IMR-90 (cell line): ENCODE data around the gene FAM89A. TPM values are rescaled to one million over a fixed set of nuclear protein-coding genes. Genes with fewer than 3 reads are reported as not detected.

Experiments
- ATAC-seq: fragments of 200-7000 bp; cut with Tn5 transposase; 2 replicates; pipeline ENCODE4 v1.9.1; 2020; ENCODE audit warnings: low read depth, mild to moderate bottlenecking, moderate library complexity
- BruUV-seq: library from RNA; stranded (reverse); fragments of 400-500 nt; replicated peaks from 2 replicates; lab custom pipeline; 2021; lab: Mats Ljungman, UMichigan
- CTCF ChIA-PET: fragments of 300-600 bp; formaldehyde crosslinking; extraction: SDS; loops from one replicate; lab custom pipeline; 2021; ENCODE audit warnings: antibody characterized with exemption; lab: Yijun Ruan, JAX
- POLR2A ChIA-PET: fragments of 300-600 bp; sonication (Branson Sonifier 250); formaldehyde crosslinking; loops from one replicate; lab custom pipeline; 2022; ENCODE audit warnings: antibody characterized with exemption; ENCODE audit not compliant: unreplicated experiment; lab: Charles Lee
- DNase-seq: peaks from one replicate; pipeline ENCODE4 v3.0.0; 2013
- H2AFZ ChIP-seq: replicated peaks from 2 replicates; pipeline ENCODE3; 2013; ENCODE audit warnings: low read length, mild to moderate bottlenecking; ENCODE audit not compliant: poor library complexity
- H2AK5ac ChIP-seq: 2 replicates; pipeline ENCODE4 v1.6.1; 2013; ENCODE audit warnings: low read depth, low read length, inconsistent platforms
- H2AK9ac ChIP-seq: replicated peaks from 2 replicates; pipeline ENCODE3; 2013; ENCODE audit warnings: mild to moderate bottlenecking, low read depth, low read length, moderate library complexity; ENCODE audit not compliant: poor library complexity
- H2BK120ac ChIP-seq: 2 replicates; pipeline ENCODE4 v1.6.1; 2013; ENCODE audit warnings: low read depth, low read length, inconsistent platforms
- H2BK15ac ChIP-seq: 3 replicates; pipeline ENCODE4 v1.6.1; 2013; ENCODE audit warnings: low read depth, low read length, inconsistent platforms
- H2BK20ac ChIP-seq: 2 replicates; pipeline ENCODE4 v1.6.1; 2013; ENCODE audit warnings: low read depth, mild to moderate bottlenecking, inconsistent platforms, low read length, moderate library complexity
- H2BK5ac ChIP-seq: 2 replicates; pipeline ENCODE4 v1.6.1; 2013; ENCODE audit warnings: mild to moderate bottlenecking, low read depth, low read length, inconsistent platforms; ENCODE audit not compliant: poor library complexity, severe bottlenecking
- H3K14ac ChIP-seq: replicated peaks from 2 replicates; pipeline ENCODE4 v1.6.1; 2013; ENCODE audit warnings: low read depth, low read length, inconsistent platforms
- H3K18ac ChIP-seq: 2 replicates; pipeline ENCODE4 v1.6.1; 2013; ENCODE audit warnings: low read depth, low read length, control low read depth
- H3K23ac ChIP-seq: 2 replicates; pipeline ENCODE4 v1.6.1; 2013; ENCODE audit warnings: low read depth, low read length, inconsistent platforms
- H3K27ac ChIP-seq: 2 replicates; pipeline ENCODE4 v1.5.1; 2013; ENCODE audit warnings: mild to moderate bottlenecking, control low read depth, low read length; ENCODE audit not compliant: insufficient read depth
- H3K27me3 ChIP-seq: 2 replicates; pipeline ENCODE4 v1.6.1; 2013; ENCODE audit warnings: low read length; ENCODE audit not compliant: control insufficient read depth, insufficient read depth
- H3K36me3 ChIP-seq: 2 replicates; pipeline ENCODE4 v1.6.1; 2013; ENCODE audit warnings: low read length, mixed read lengths; ENCODE audit not compliant: control insufficient read depth, insufficient read depth
- H3K4ac ChIP-seq: 2 replicates; pipeline ENCODE4 v1.6.1; 2013; ENCODE audit warnings: low read depth, low read length, inconsistent platforms
- H3K4me1 ChIP-seq: 2 replicates; pipeline ENCODE4 v1.6.1; 2013; ENCODE audit warnings: low read length, mixed read lengths; ENCODE audit not compliant: control insufficient read depth, insufficient read depth
- H3K4me2 ChIP-seq: 2 replicates; pipeline ENCODE4 v1.6.1; 2013; ENCODE audit warnings: low read depth, mild to moderate bottlenecking, control low read depth, low read length, moderate library complexity
- H3K4me3 ChIP-seq: 2 replicates; pipeline ENCODE4 v1.5.1; 2013; ENCODE audit warnings: low read depth, mild to moderate bottlenecking, control low read depth, low read length, moderate library complexity; ENCODE audit not compliant: insufficient read depth
- H3K56ac ChIP-seq: 2 replicates; pipeline ENCODE4 v1.6.1; 2013; ENCODE audit warnings: low read length, inconsistent platforms; ENCODE audit not compliant: insufficient read depth; ENCODE audit errors: extremely low read depth
- H3K79me1 ChIP-seq, 2 experiments: 2 replicates each; pipeline ENCODE4 v1.6.1; 2013; ENCODE audit warnings: low read length in 2 of 2, inconsistent platforms in 1 of 2, low read depth in 1 of 2
- H3K9ac ChIP-seq: 2 replicates; pipeline ENCODE4 v1.6.1; 2013; ENCODE audit warnings: low read depth, low read length, control low read depth
- H3K9me1 ChIP-seq: 2 replicates; pipeline ENCODE4 v1.6.1; 2013; ENCODE audit warnings: low read length, inconsistent platforms; ENCODE audit not compliant: insufficient read depth
- H3K9me3 ChIP-seq: 2 replicates; pipeline ENCODE4 v1.6.1; 2013; ENCODE audit warnings: low read length; ENCODE audit not compliant: control insufficient read depth, insufficient read depth
- H4K20me1 ChIP-seq: 2 replicates; pipeline ENCODE4 v1.6.1; 2013; ENCODE audit warnings: low read length, inconsistent platforms; ENCODE audit not compliant: insufficient read depth
- H4K5ac ChIP-seq: 2 replicates; pipeline ENCODE4 v1.6.1; 2013; ENCODE audit warnings: mild to moderate bottlenecking, low read depth, low read length, control low read depth
- H4K8ac ChIP-seq, 2 experiments: 2 replicates each; pipeline ENCODE4 v1.6.1; 2013; ENCODE audit warnings: low read depth in 2 of 2, low read length in 2 of 2, control low read depth in 1 of 2, inconsistent platforms in 1 of 2
- H4K91ac ChIP-seq: 2 replicates; pipeline ENCODE4 v1.6.1; 2013; ENCODE audit warnings: low read depth, low read length, inconsistent platforms; ENCODE audit not compliant: insufficient read depth
- FOS ChIP-seq: fragments of 150-350 bp; IDR thresholded peaks from 2 replicates; pipeline ENCODE4 v1.6.1; 2016; ENCODE audit warnings: low read depth, low read length
- MXI1 ChIP-seq: IDR thresholded peaks from 2 replicates; pipeline ENCODE4 v1.6.1; 2012; ENCODE audit warnings: low read depth, mild to moderate bottlenecking, low read length, moderate library complexity, borderline replicate concordance
- POLR2A ChIP-seq: IDR thresholded peaks from 2 replicates; pipeline ENCODE4 v1.6.1; 2012; ENCODE audit warnings: mild to moderate bottlenecking, low read depth, low read length
- RCOR1 ChIP-seq: IDR thresholded peaks from 2 replicates; pipeline ENCODE4 v1.6.1; 2012; ENCODE audit warnings: mild to moderate bottlenecking, low read length, improper control_type of control experiment; ENCODE audit not compliant: insufficient replicate concordance
- RFX5 ChIP-seq: IDR thresholded peaks from 2 replicates; pipeline ENCODE4 v1.8.0; 2012; ENCODE audit warnings: low read depth, mild to moderate bottlenecking, low read length, moderate library complexity
- WGBS, 2 experiments: methylation state at CpG; one replicate each; pipeline versions ENCODE4 v1.1.5 to v1.1.7; 2013; ENCODE audit warnings: missing lambda C conversion rate in 2 of 2; ENCODE audit not compliant: insufficient read length in 1 of 2; ENCODE audit errors: extremely low coverage in 2 of 2; 5-methylcytosine and 5-hydroxymethylcytosine counted together
- dilution Hi-C: fragments of 300-500 bp; cut with HindIII; formaldehyde crosslinking; loops from one replicate; pipeline ENCODE4 v1.14.3; 2018; ENCODE audit warnings: low sequenced_read_pairs; ENCODE audit not compliant: unreplicated experiment
- in situ Hi-C: fragments of 300-500 bp; cut with MboI; formaldehyde crosslinking; loops from 3 replicates; pipeline ENCODE4 v1.14.3; 2019; ENCODE audit warnings: low sequenced_read_pairs, inconsistent platforms, mixed read lengths
- intact Hi-C: fragments of 100-400 bp; cut with micrococcal nuclease; formaldehyde crosslinking; loops from 2 replicates; pipeline ENCODE4 v1.10.0; 2022
- polyA plus RNA-seq, 3 experiments: library from polyadenylated mRNA; depleted of rRNA; stranded (reverse); fragments of >200 nt; gene quantifications; 2 replicates each; pipeline ENCODE4 v1.2.3, GENCODE V29; 2012; ENCODE audit warnings: low replicate concordance in 1 of 3
- total RNA-seq: library from RNA; depleted of rRNA; stranded (reverse); fragments of >200 nt; gene quantifications from 2 replicates; pipeline ENCODE4 v1.2.3, GENCODE V29; 2012
- TF ChIP-seq, protein P1 (sequence below): fragments of 150-350 bp; IDR thresholded peaks from 2 replicates; pipeline ENCODE4 v1.6.1; 2016; ENCODE audit warnings: low read depth, mild to moderate bottlenecking, low read length, moderate library complexity, borderline replicate concordance

Gene FAM89A
- total and polyA plus RNA-seq, 2 of the 4 experiments (the other 2 are of a cell fraction), result 6.8 to 8.1 TPM

GRCh38 chr1:230976825-230977747 is 63.0 kb downstream of the FAM89A start (continued):
- no peak for TF ChIP-seq RCOR1

- Histone ChIP-seq H2BK20ac (no peak overlapping the region), H3K4me3 (no peak overlapping the region), H2AFZ (no peak overlapping the region), H3K9me1 (peaks cover 2% of the 10 kb centered on the region; the same call in 1 of the 2 replicates), H3K36me3 (peaks cover 2% of the 10 kb centered on the region; the same call in 1 of the 2 replicates), H4K5ac (no peak overlapping the region), H4K20me1 (no peaks in the 10 kb centered on the region), H3K27me3 (no peaks in the 10 kb centered on the region), H3K18ac (no peak overlapping the region), H3K14ac (no peak overlapping the region), H3K79me1 (peaks cover 32 to 40% of the 10 kb centered on the region in 2 experiments), H3K4me1 (0 out of 2 replicates have a peak, but pooled peaks cover 2% of the 10 kb centered on the region), H3K4me2 (no peak overlapping the region), H3K9ac (no peak overlapping the region), H3K9me3 (no peaks in the 10 kb centered on the region), H2AK9ac (no peak overlapping the region), H3K23ac (peak overlapping the region; percentile 18; the same call in 1 of the 2 replicates), H2BK120ac (no peak overlapping the region), H2BK15ac (no peak overlapping the region), H2BK5ac (no peak overlapping the region), H3K27ac (no peak overlapping the region), H4K91ac (no peak overlapping the region), H3K4ac (no peak overlapping the region), H4K8ac (no peak overlapping the region), H3K56ac (no peak overlapping the region), H2AK5ac (no peak overlapping the region)
- dilution Hi-C loops, result no loop called here
- BruUV-seq, result no TSS peak
- intact Hi-C loops, result loop anchor here (5.0 kb wide), 1 partner anchor 39 kb away; no protein-coding TSS in a partner anchor
- DNase-seq (no peak), ATAC-seq (no peak)
- ChIA-PET CTCF (no interaction called here), POLR2A (no interaction called here)
- TF ChIP-seq RFX5, result no peak
- TF ChIP-seq, protein P1, sequence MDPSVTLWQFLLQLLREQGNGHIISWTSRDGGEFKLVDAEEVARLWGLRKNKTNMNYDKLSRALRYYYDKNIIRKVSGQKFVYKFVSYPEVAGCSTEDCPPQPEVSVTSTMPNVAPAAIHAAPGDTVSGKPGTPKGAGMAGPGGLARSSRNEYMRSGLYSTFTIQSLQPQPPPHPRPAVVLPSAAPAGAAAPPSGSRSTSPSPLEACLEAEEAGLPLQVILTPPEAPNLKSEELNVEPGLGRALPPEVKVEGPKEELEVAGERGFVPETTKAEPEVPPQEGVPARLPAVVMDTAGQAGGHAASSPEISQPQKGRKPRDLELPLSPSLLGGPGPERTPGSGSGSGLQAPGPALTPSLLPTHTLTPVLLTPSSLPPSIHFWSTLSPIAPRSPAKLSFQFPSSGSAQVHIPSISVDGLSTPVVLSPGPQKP, result no peak
- no peak for TF ChIP-seq FOS
- TF ChIP-seq RCOR1, result no peak
- no peak for TF ChIP-seq MXI1
- no peak for TF ChIP-seq POLR2A
- WGBS, 2 experiments, result no CpG with 5 or more reads among the region's 4 CpGs
- in situ Hi-C loops, result no loop called here
These were observed 63.7 kb downstream of the FAM89A start for GRCh38 chr1:230976360-230976759.
